Measurements from ENCODE around the gene TFIP11.
A peak's percentile ranks its signal among the peaks of the same experiment; 100 is the strongest.

Gene TFIP11

GRCh38 chr22:26492220-26492619 is 20.1 kb downstream of the TFIP11 start:
- TF ChIP-seq CTCF (IDR thresholded peaks at IDR 0.05) (no peak), ZFX (IDR thresholded peaks at IDR 0.05; ENCODE audit: borderline replicate concordance) (no peak)
- H3K27ac ChIP-seq = no peak overlapping the region

- H3K27ac ChIP-seq = no peak overlapping the region
- TF ChIP-seq CTCF (IDR thresholded peaks at IDR 0.05) (no peak), ZFX (IDR thresholded peaks at IDR 0.05; ENCODE audit: borderline replicate concordance) (no peak)
Measured at GRCh38 chr22:26489447-26490036, 22.7 kb downstream of the TFIP11 start.

GRCh38 chr22:26487996-26488395 is 24.3 kb downstream of the TFIP11 start:
- no peak overlapping the region for H3K27ac ChIP-seq
- no peak for TF ChIP-seq ZFX (IDR thresholded peaks at IDR 0.05; ENCODE audit: borderline replicate concordance)
- TF ChIP-seq CTCF (IDR thresholded peaks at IDR 0.05) = no peak

- no peak overlapping the region for H3K27ac ChIP-seq
- TF ChIP-seq ZFX (IDR thresholded peaks at IDR 0.05; ENCODE audit: borderline replicate concordance) = no peak
- TF ChIP-seq CTCF (IDR thresholded peaks at IDR 0.05) = no peak
Measured at GRCh38 chr22:26486394-26486793, 25.9 kb downstream of the TFIP11 start.

GRCh38 chr22:26485806-26486390 is 26.4 kb downstream of the TFIP11 start:
- no peak overlapping the region for H3K27ac ChIP-seq
- TF ChIP-seq ZFX (IDR thresholded peaks at IDR 0.05; ENCODE audit: borderline replicate concordance) (no peak), CTCF (IDR thresholded peaks at IDR 0.05) (no peak)

- TF ChIP-seq ZFX (IDR thresholded peaks at IDR 0.05; ENCODE audit: borderline replicate concordance) (no peak), CTCF (IDR thresholded peaks at IDR 0.05) (no peak)
- no peak overlapping the region for H3K27ac ChIP-seq
Measured at GRCh38 chr22:26485013-26485412, 27.3 kb downstream of the TFIP11 start.

GRCh38 chr22:26484360-26484706 is 27.9 kb downstream of the TFIP11 start:
- H3K27ac ChIP-seq = peak overlapping the region; percentile 67
- TF ChIP-seq ZFX (IDR thresholded peaks at IDR 0.05; ENCODE audit: borderline replicate concordance) (no peak), CTCF (IDR thresholded peaks at IDR 0.05) (no peak)

Data from 22Rv1 (cell line).